GM12873 (cell line): ENCODE measurements around the gene PPP2R2B.

Experiments used
- TF ChIP-seq, protein P1 (sequence below): IDR thresholded peaks from 2 replicates; pipeline ENCODE4 v1.5.1; 2012; ENCODE audit warnings: low read depth, mild to moderate bottlenecking, moderate library complexity, low read length, control low read depth; ENCODE audit not compliant: insufficient read depth; ENCODE audit errors: missing control alignments

The PPP2R2B gene

DNA sequence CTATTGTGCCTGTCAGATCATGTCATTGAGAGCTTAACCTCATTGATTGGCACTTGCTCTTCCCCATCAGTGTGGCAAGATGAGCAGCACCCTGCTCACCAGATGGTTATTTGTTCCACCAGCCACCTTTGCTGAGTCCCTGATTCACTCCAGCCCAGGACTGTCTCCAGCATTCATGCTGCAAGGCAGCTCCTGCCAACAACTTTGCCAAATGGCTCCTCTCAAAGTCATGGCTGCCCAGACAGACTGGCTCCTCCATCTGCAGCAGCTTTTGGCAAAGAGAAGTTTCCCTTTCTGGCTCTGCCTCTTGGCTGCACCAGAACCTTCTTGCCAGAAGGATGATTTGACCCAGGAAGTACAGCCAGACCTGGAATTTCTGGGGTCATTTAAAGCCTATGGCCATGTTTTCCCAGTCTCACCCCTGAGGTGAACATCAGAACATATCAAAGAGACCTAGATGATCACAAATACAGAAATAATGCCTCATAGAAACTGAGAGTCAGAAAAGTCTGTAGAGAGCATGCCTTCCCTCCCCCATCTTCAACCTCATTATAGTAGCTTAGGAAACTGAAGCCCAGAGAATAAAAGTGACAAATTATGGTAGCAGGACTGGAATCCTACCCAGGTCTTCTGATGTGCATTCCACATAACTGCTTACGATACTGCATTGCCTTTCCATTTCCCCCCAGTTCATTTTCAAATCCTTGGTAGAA is 10.4 kb downstream of the PPP2R2B start:
- TF ChIP-seq, protein P1, sequence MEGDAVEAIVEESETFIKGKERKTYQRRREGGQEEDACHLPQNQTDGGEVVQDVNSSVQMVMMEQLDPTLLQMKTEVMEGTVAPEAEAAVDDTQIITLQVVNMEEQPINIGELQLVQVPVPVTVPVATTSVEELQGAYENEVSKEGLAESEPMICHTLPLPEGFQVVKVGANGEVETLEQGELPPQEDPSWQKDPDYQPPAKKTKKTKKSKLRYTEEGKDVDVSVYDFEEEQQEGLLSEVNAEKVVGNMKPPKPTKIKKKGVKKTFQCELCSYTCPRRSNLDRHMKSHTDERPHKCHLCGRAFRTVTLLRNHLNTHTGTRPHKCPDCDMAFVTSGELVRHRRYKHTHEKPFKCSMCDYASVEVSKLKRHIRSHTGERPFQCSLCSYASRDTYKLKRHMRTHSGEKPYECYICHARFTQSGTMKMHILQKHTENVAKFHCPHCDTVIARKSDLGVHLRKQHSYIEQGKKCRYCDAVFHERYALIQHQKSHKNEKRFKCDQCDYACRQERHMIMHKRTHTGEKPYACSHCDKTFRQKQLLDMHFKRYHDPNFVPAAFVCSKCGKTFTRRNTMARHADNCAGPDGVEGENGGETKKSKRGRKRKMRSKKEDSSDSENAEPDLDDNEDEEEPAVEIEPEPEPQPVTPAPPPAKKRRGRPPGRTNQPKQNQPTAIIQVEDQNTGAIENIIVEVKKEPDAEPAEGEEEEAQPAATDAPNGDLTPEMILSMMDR: no peak

GRCh38 chr5:146866263-146866662 is 12.3 kb downstream of the PPP2R2B start:
- TF ChIP-seq, protein P1: no peak

- TF ChIP-seq, protein P1: no peak
Measured at GRCh38 chr5:146862641-146863040, 15.9 kb downstream of the PPP2R2B start.

- TF ChIP-seq, protein P1: no peak
Measured at GRCh38 chr5:146860213-146860893, 18.2 kb downstream of the PPP2R2B start.

DNA sequence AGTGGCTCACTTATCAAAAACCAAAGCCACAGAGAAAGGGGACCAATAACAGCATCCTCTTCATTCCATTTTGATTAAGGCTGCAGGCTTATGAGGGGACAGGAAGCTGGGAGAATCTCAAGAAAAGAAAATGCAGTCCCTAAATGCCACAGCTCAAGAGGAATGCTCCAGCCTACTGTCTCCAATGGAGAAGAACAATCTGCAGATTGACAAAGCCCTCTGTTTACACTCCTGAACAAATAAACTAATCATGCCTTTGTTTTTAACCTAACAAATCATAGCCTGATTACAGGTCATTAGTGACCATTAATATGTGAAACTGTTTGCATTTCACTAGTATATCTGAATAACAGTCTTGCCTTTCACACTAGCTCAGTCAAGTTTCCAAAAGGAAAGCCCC is 26.5 kb downstream of the PPP2R2B start:
- TF ChIP-seq, protein P1: no peak

GRCh38 chr5:146851133-146851532 is 27.4 kb downstream of the PPP2R2B start:
- TF ChIP-seq, protein P1: no peak

- TF ChIP-seq, protein P1: no peak
Measured at GRCh38 chr5:146849694-146850303, 28.8 kb downstream of the PPP2R2B start.
